ENCODE results near the gene FGF21.
A peak's percentile ranks its signal among the peaks of the same experiment; 100 is the strongest.

Gene FGF21

DNA sequence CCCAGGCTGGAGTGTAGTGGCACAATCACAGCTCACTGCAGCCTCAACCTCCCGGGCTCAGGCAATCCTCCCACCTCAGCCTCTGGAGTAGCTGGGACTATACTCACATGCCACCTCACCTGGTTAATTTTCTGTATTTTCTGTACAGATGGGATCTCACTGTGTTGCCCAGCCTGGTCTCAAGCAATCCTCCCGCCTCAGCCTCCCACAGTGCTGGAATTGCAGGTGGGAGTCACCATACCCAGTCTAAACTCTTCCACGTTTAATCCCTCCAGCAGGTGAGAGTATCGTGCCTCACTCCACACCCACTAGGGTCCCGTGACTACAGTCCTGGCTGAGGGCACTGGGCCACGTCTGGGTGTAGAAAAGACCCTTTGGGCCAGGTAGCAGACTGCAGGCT lies 39.0 kb downstream of the FGF21 start:
- TF ChIP-seq, protein P1, sequence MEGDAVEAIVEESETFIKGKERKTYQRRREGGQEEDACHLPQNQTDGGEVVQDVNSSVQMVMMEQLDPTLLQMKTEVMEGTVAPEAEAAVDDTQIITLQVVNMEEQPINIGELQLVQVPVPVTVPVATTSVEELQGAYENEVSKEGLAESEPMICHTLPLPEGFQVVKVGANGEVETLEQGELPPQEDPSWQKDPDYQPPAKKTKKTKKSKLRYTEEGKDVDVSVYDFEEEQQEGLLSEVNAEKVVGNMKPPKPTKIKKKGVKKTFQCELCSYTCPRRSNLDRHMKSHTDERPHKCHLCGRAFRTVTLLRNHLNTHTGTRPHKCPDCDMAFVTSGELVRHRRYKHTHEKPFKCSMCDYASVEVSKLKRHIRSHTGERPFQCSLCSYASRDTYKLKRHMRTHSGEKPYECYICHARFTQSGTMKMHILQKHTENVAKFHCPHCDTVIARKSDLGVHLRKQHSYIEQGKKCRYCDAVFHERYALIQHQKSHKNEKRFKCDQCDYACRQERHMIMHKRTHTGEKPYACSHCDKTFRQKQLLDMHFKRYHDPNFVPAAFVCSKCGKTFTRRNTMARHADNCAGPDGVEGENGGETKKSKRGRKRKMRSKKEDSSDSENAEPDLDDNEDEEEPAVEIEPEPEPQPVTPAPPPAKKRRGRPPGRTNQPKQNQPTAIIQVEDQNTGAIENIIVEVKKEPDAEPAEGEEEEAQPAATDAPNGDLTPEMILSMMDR (IDR thresholded peaks at IDR 0.05; ENCODE audit: unreplicated experiment in 3 of 3): no peak
- Mint-ChIP-seq H3K27ac (peak overlapping the region; percentile 95 to 98 (median 97)), H3K4me1 (peaks cover 13% of the 10 kb centered on the region), H3K4me3 (peak overlapping the region; percentile 91 to 96 (median 95)), H3K36me3 (ENCODE audit: low read depth) (no peaks in the 10 kb centered on the region), H3K9me3 (no peaks in the 10 kb centered on the region), H3K27me3 (ENCODE audit: low read depth) (no peaks in the 10 kb centered on the region)

DNA sequence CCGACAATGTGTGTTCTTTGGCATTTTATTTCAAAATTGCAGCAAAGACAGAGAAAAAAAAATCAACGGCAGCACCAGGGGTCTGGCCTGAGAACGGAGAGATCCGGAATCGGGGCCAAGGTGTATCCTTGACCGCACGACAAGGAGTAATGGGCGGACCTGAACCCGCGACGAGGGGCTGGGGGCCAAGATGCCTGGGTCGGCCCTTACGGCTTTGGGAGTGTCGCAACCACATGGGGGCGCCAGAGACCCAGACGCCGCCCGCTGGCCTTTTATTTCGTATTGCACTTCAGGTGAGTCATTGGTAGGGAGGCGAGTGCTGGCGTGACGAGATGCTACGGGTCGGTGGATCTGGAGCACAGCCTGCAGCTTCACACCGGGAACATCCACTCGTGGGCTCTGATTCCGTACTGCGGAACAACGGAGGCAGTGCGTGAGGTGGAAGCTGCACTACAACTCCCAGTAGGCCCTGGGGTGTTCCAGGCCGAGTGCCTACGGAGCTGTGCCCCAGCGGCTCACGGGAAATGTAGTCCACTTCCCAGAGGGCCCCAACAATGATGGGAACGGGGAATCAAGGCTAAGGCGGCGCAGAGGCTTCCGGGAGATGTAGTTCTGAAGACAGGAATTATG lies 39.8 kb downstream of the FGF21 start:
- TF ChIP-seq, protein P1 (IDR thresholded peaks at IDR 0.05; ENCODE audit: unreplicated experiment in 3 of 3): peak; percentile 95 to 99 (median 98)
- peak overlapping the region; percentile 91 to 96 (median 95) for H3K4me3 Mint-ChIP-seq
- H3K36me3 Mint-ChIP-seq (ENCODE audit: low read depth): no peaks in the 10 kb centered on the region
- H3K9me3 Mint-ChIP-seq: no peaks in the 10 kb centered on the region
- peak overlapping the region; percentile 95 to 98 (median 97) for H3K27ac Mint-ChIP-seq
- H3K4me1 Mint-ChIP-seq: peaks cover 15% of the 10 kb centered on the region
- no peaks in the 10 kb centered on the region for H3K27me3 Mint-ChIP-seq (ENCODE audit: low read depth)

DNA sequence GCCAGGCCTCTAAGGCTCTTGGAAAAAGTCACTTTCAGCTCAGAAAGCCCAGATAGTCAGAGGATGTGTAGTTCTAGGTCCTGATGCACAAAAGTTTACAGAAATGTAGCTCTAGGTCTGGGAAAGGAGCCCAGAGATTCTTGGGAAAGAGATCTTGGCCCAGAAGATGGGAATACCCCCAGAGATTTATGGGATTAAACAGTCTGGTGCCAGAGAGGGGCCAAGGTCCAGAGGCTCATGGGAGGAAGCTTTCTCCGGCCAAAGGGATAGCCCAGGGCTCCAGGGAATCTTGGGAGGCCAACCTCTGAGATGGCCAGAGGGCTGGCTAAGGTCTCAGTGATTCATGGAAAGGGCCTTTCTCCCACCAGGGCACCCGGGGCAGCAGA lies 40.4 kb downstream of the FGF21 start:
- peak overlapping the region; percentile 91 to 96 (median 95) for H3K4me3 Mint-ChIP-seq
- H3K27me3 Mint-ChIP-seq (ENCODE audit: low read depth): no peaks in the 10 kb centered on the region
- H3K36me3 Mint-ChIP-seq (ENCODE audit: low read depth): no peaks in the 10 kb centered on the region
- H3K4me1 Mint-ChIP-seq: peaks cover 18% of the 10 kb centered on the region
- peak overlapping the region; percentile 95 to 98 (median 97) for H3K27ac Mint-ChIP-seq
- no peaks in the 10 kb centered on the region for H3K9me3 Mint-ChIP-seq
- TF ChIP-seq, protein P1 (IDR thresholded peaks at IDR 0.05; ENCODE audit: unreplicated experiment in 3 of 3): no peak

DNA sequence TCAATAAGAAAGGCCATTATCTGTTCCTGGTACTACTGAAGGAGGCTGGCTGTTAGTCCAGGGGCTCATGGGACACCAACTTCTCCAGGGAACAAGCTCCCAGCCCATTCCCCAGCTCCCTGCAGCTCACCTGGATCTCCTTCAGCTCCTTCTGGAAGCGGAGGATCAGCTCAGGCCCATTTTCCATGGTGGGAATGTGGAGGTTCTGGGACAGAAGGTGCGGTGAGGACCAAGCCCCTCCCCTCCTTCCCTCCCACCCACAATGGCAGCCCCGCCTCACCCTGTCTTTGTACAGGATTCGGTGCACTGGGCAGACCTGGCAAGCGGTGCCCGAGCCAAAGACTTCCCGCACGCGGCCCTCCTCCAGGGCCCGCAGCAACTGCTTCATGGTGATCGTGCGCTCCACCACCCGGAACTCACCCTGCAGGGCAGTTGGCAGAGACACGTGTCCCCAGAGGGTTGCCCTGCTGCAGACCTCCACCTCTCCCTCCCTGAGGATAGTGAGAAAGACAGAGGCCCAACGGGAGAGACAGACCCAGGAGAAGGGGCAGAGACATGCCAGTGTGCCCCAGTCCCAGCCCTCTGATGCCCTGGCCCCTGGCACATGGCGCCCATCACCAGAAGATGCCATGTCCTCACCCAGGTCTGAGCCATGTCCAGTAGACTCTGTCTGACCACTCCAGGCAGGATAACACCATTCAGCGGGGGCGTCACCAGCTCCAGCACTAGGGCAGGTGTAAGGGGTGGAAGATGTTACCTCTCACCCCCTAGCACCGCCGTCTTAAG lies 41.2 kb downstream of the FGF21 start:
- Mint-ChIP-seq H3K36me3 (ENCODE audit: low read depth) (no peaks in the 10 kb centered on the region), H3K9me3 (no peaks in the 10 kb centered on the region), H3K4me1 (peaks cover 18% of the 10 kb centered on the region), H3K4me3 (no peak overlapping the region), H3K27me3 (ENCODE audit: low read depth) (no peaks in the 10 kb centered on the region), H3K27ac (no peak overlapping the region)
- TF ChIP-seq, protein P1 (IDR thresholded peaks at IDR 0.05; ENCODE audit: unreplicated experiment in 3 of 3): no peak

DNA sequence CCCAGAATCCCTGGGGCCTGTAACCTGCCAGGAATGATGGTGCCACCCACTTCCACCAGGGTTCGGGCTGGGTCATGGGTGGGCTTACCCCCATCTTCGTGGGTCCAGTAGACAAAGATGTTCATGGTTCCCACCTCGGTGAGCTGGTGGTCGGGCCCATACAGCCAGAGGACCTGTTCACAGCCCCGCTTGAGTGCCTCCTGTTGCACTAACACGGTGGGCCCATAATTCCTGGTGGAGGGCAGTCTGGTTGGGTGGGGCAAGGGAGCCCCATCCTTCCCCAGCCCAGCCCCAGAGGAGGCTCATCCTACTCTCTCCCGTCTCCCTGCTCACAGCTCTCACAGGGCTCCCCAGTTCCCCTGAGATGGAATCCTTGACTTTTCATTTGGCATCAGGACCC lies 41.8 kb downstream of the FGF21 start:
- Mint-ChIP-seq H3K27me3 (ENCODE audit: low read depth) (no peaks in the 10 kb centered on the region), H3K4me1 (peaks cover 18% of the 10 kb centered on the region), H3K27ac (peak overlapping the region; percentile 13 to 72 (median 52)), H3K4me3 (peak overlapping the region in 1 of 3 experiments; percentile 44), H3K36me3 (ENCODE audit: low read depth) (no peaks in the 10 kb centered on the region), H3K9me3 (no peaks in the 10 kb centered on the region)
- TF ChIP-seq, protein P1 (IDR thresholded peaks at IDR 0.05; ENCODE audit: unreplicated experiment in 3 of 3): no peak

All from nephron (organoid).